Caco-2 (cell line): Measurements from ENCODE around the gene BTAF1. TPM values are rescaled to one million over a fixed set of nuclear protein-coding genes. Genes with fewer than 3 reads are reported as not detected.

Experiments
- BruUV-seq: library from RNA; stranded (reverse); fragments of 400-500 nt; replicated peaks from 2 replicates; lab custom pipeline; 2021; lab: Mats Ljungman, UMichigan
- CTCF ChIA-PET: fragments of 300-600 bp; sonication (Branson Sonifier 250); formaldehyde crosslinking; loops from one replicate; lab custom pipeline; 2022; ENCODE audit warnings: antibody characterized with exemption; lab: Charles Lee
- POLR2A ChIA-PET: fragments of 300-600 bp; sonication (Branson Sonifier 250); formaldehyde crosslinking; loops from one replicate; lab custom pipeline; 2022; ENCODE audit warnings: antibody characterized with exemption; lab: Charles Lee
- DNase-seq, 2 experiments: peaks; one replicate each; pipeline versions ENCODE4 v3.0.0 to v3.0.0-alpha.2; 2020 to 2022
- H3K27me3 ChIP-seq: replicated peaks from 2 replicates; pipeline ENCODE4 v1.6.0; 2011; ENCODE audit warnings: low read length; ENCODE audit not compliant: control insufficient read depth, insufficient read depth
- H3K36me3 ChIP-seq: 2 replicates; pipeline ENCODE4 v1.5.1; 2011; ENCODE audit warnings: low read length; ENCODE audit not compliant: control insufficient read depth, insufficient read depth
- H3K4me1 ChIP-seq: fragments of 250-450 bp; sonication (Bioruptor Pico); 2 replicates; pipeline ENCODE4 v1.5.1; 2020; ENCODE audit warnings: mild to moderate bottlenecking
- H3K4me3 ChIP-seq: 2 replicates; pipeline ENCODE4 v1.5.1; 2011; ENCODE audit warnings: low read depth, mild to moderate bottlenecking, control low read depth, low read length
- H3K9me3 ChIP-seq: fragments of 250-450 bp; sonication (Bioruptor Pico); 2 replicates; pipeline ENCODE4 v1.5.1; 2020; ENCODE audit warnings: mild to moderate bottlenecking, moderate library complexity
- H3K27ac Mint-ChIP-seq: one replicate; pipeline ENCODE4 v1.8.0; 2022; ENCODE audit warnings: mixed read lengths; ENCODE audit not compliant: unreplicated experiment
- H3K27me3 Mint-ChIP-seq: one replicate; pipeline ENCODE4 v1.8.0; 2022; ENCODE audit warnings: mixed read lengths; ENCODE audit not compliant: insufficient read depth, unreplicated experiment
- H3K36me3 Mint-ChIP-seq: one replicate; pipeline ENCODE4 v1.8.0; 2022; ENCODE audit warnings: mild to moderate bottlenecking, mixed read lengths; ENCODE audit not compliant: insufficient read depth, unreplicated experiment
- H3K4me1 Mint-ChIP-seq: one replicate; pipeline ENCODE4 v1.8.0; 2022; ENCODE audit warnings: low read depth, mixed read lengths; ENCODE audit not compliant: unreplicated experiment
- H3K4me3 Mint-ChIP-seq: one replicate; pipeline ENCODE4 v1.8.0; 2022; ENCODE audit warnings: mild to moderate bottlenecking, moderate library complexity, mixed read lengths; ENCODE audit not compliant: unreplicated experiment
- H3K9me3 Mint-ChIP-seq: one replicate; pipeline ENCODE4 v1.8.0; 2022; ENCODE audit warnings: mixed read lengths; ENCODE audit not compliant: unreplicated experiment
- CTCF ChIP-seq, 2 experiments: fragments of 200-600 bp in 1 of 2; IDR thresholded peaks; 1 replicate in 1 of 2; 2 replicates in 1 of 2; pipeline versions ENCODE4 v1.5.1 to v1.8.0; 2011 to 2022; ENCODE audit warnings: antibody characterized with exemption in 1 of 2, control low read depth in 1 of 2, inconsistent platforms in 1 of 2, low read depth in 1 of 2, low read length in 1 of 2, mild to moderate bottlenecking in 1 of 2, moderate library complexity in 1 of 2; ENCODE audit not compliant: insufficient read depth in 1 of 2, severe bottlenecking in 1 of 2, unreplicated experiment in 1 of 2
- intact Hi-C: fragments of 100-400 bp; cut with micrococcal nuclease; formaldehyde crosslinking; loops from one replicate; pipeline ENCODE4 v1.10.0; 2022; ENCODE audit not compliant: unreplicated experiment
- total RNA-seq: library from RNA; stranded (reverse); gene quantifications from 2 replicates; pipeline ENCODE4 v1.2.3, GENCODE V29; 2022

BTAF1 gene
- total RNA-seq, 1 experiment from 2014 or later: 49.7 TPM

DNA sequence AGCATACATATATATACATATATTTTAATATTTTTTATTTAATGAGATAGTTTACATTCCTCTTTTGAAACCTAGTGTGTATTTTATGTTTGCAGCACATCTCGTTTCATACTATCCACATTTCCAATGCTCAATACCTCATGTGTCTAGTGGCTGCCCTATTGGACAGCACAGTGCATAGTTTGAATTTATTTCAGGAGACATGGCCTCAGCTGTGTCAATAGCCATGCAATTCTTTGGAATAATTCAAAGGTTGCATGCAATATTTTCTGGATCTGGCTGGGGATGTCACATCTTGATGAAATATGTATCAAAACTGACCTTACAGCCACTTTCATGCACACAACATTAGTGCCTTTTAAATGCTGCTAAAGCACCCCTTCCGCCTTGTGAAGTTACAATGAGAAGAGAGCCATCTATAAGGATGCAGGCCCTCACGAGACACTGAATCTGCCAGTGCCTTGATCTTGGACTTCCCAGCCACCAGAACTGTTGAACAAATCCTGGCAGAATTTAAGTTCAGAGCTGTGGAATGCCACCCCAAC is 27.3 kb upstream of the BTAF1 start:
- Histone ChIP-seq H3K9me3 (no peaks in the 10 kb centered on the region), H3K36me3 (no peaks in the 10 kb centered on the region), H3K4me3 (no peak overlapping the region), H3K27me3 (no peaks in the 10 kb centered on the region; the same call in 1 of the 2 replicates), H3K4me1 (no peaks in the 10 kb centered on the region)
- H3K36me3 Mint-ChIP-seq: no peaks in the 10 kb centered on the region
- CTCF ChIA-PET: no interaction called here
- no peaks in the 10 kb centered on the region for H3K9me3 Mint-ChIP-seq
- intact Hi-C loops: no loop called here
- DNase-seq: no peak
- BruUV-seq: no TSS peak
- no peak overlapping the region for H3K4me3 Mint-ChIP-seq
- H3K27ac Mint-ChIP-seq: no peak overlapping the region
- H3K27me3 Mint-ChIP-seq: no peaks in the 10 kb centered on the region
- H3K4me1 Mint-ChIP-seq: no peaks in the 10 kb centered on the region
- TF ChIP-seq CTCF (IDR thresholded peaks at IDR 0.05; ENCODE audit: insufficient read depth in 1 of 2, low read depth in 1 of 2, low read length in 1 of 2, severe bottlenecking in 1 of 2, unreplicated experiment in 1 of 2): no peak
- POLR2A ChIA-PET: no interaction called here

GRCh38 chr10:91897421-91897820 is 26.1 kb upstream of the BTAF1 start:
- Histone ChIP-seq H3K4me1 (no peaks in the 10 kb centered on the region), H3K4me3 (no peak overlapping the region), H3K36me3 (no peaks in the 10 kb centered on the region), H3K27me3 (no peaks in the 10 kb centered on the region; the same call in 1 of the 2 replicates), H3K9me3 (no peaks in the 10 kb centered on the region)
- no peak for TF ChIP-seq CTCF (IDR thresholded peaks at IDR 0.05; ENCODE audit: insufficient read depth in 1 of 2, low read depth in 1 of 2, low read length in 1 of 2, severe bottlenecking in 1 of 2, unreplicated experiment in 1 of 2)
- Mint-ChIP-seq H3K36me3 (no peaks in the 10 kb centered on the region), H3K4me3 (no peak overlapping the region), H3K4me1 (no peaks in the 10 kb centered on the region), H3K27ac (no peak overlapping the region), H3K9me3 (no peaks in the 10 kb centered on the region), H3K27me3 (no peaks in the 10 kb centered on the region)
- ChIA-PET POLR2A (no interaction called here), CTCF (no interaction called here)
- BruUV-seq: no TSS peak
- intact Hi-C loops: no loop called here
- DNase-seq: no peak

- BruUV-seq: no TSS peak
- Mint-ChIP-seq H3K4me1 (no peaks in the 10 kb centered on the region), H3K9me3 (no peaks in the 10 kb centered on the region), H3K4me3 (no peak overlapping the region), H3K27ac (no peak overlapping the region), H3K27me3 (no peaks in the 10 kb centered on the region), H3K36me3 (peaks cover 6% of the 10 kb centered on the region)
- TF ChIP-seq CTCF (IDR thresholded peaks at IDR 0.05; ENCODE audit: insufficient read depth in 1 of 2, low read depth in 1 of 2, low read length in 1 of 2, severe bottlenecking in 1 of 2, unreplicated experiment in 1 of 2): no peak
- Histone ChIP-seq H3K27me3 (no peaks in the 10 kb centered on the region; the same call in 1 of the 2 replicates), H3K4me3 (no peak overlapping the region), H3K36me3 (no peaks in the 10 kb centered on the region), H3K9me3 (no peaks in the 10 kb centered on the region), H3K4me1 (no peaks in the 10 kb centered on the region)
- no peak for DNase-seq
- intact Hi-C loops: no loop called here
- CTCF ChIA-PET: no interaction called here
- POLR2A ChIA-PET: interaction anchor here (0.7 to 1.0 kb wide), 2 partner anchors 45 to 293 kb away, joined by 3 to 4 read pairs; no protein-coding TSS in a partner anchor
Measured at GRCh38 chr10:91901784-91902677, 21.5 kb upstream of the BTAF1 start.
